Measurements from ENCODE around the gene CBFB.

DNA sequence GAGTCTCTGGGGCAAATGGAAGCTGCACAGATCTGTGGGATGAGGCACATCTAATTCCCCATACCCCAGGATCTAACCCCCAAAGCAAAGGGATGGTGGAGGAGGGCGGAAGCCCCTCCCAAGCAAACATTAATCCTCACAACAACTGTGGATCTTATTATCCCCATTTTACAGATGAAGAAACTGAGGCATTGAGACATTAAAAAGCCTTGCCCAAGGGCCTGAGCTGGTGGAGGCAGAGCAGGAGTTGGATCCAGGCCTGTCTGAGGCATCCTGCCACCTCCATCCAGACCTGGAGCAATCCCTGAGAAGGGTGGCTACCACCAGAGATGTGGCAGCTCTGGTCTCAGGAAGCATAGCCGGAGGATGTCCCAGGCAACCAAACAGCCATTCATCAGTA is 17.7 kb upstream of the CBFB start:
- TF ChIP-seq, protein P1, sequence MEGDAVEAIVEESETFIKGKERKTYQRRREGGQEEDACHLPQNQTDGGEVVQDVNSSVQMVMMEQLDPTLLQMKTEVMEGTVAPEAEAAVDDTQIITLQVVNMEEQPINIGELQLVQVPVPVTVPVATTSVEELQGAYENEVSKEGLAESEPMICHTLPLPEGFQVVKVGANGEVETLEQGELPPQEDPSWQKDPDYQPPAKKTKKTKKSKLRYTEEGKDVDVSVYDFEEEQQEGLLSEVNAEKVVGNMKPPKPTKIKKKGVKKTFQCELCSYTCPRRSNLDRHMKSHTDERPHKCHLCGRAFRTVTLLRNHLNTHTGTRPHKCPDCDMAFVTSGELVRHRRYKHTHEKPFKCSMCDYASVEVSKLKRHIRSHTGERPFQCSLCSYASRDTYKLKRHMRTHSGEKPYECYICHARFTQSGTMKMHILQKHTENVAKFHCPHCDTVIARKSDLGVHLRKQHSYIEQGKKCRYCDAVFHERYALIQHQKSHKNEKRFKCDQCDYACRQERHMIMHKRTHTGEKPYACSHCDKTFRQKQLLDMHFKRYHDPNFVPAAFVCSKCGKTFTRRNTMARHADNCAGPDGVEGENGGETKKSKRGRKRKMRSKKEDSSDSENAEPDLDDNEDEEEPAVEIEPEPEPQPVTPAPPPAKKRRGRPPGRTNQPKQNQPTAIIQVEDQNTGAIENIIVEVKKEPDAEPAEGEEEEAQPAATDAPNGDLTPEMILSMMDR (IDR thresholded peaks at IDR 0.05) = no peak
- no peak for TF ChIP-seq POLR2A (IDR thresholded peaks at IDR 0.05)

Measured in right lobe of liver (tissue), 4 donors.